A549 (cell line): Measurements from ENCODE around the gene NCAPD2. TPM values are rescaled to one million over a fixed set of nuclear protein-coding genes. Genes with fewer than 3 reads are reported as not detected.

ENCODE experiments used
- ATAC-seq, 2 experiments: fragments of 200-7000 bp in 1 of 2; fragments of >200 bp in 1 of 2; cut with Nextera tagmentation in 1 of 2; cut with Tn5 transposase in 1 of 2; 3 replicates each; pipeline versions ENCODE4 v1.8.0 to v1.9.1; 2018 to 2020; ENCODE audit warnings: mild to moderate bottlenecking in 1 of 2, moderate library complexity in 1 of 2
- CTCF ChIA-PET: fragments of 300-600 bp; sonication (Branson Sonifier 250); formaldehyde crosslinking; extraction: SDS; loops from one replicate; lab custom pipeline; 2021; ENCODE audit warnings: antibody characterized with exemption, inconsistent platforms; lab: Yijun Ruan, JAX
- POLR2A ChIA-PET: fragments of 350-600 bp; formaldehyde crosslinking; extraction: SDS; loops from one replicate; lab custom pipeline; 2021; ENCODE audit warnings: antibody characterized with exemption, inconsistent platforms; lab: Yijun Ruan, JAX
- DNase-seq, 2 experiments: peaks; one replicate each; pipeline versions ENCODE4 v3.0.0 to v3.0.0-alpha.2; 2011 to 2016; ENCODE audit warnings: low read depth in 1 of 2, low spot score in 1 of 2
- FAIRE-seq: peaks from 2 replicates; lab custom pipeline; 2011; peaks lifted over from hg19 to GRCh38; lab: Jason Lieb, UNC
- H3K27ac ChIP-seq, 2 experiments: fragments of >200 bp; sonication (Bioruptor Twin); formaldehyde crosslinking; 3 replicates each; pipeline ENCODE4 v1.5.1; 2016 to 2017
- H3K4me1 ChIP-seq: fragments of >200 bp; sonication (Bioruptor Twin); formaldehyde crosslinking; 3 replicates; pipeline ENCODE4 v1.6.1; 2016
- H3K4me2 ChIP-seq: fragments of >200 bp; sonication (Bioruptor Twin); formaldehyde crosslinking; 3 replicates; pipeline ENCODE4 v1.6.1; 2016
- H3K4me3 ChIP-seq: fragments of >200 bp; sonication (Bioruptor Twin); formaldehyde crosslinking; 3 replicates; pipeline ENCODE4 v1.5.1; 2016
- H3K9me3 ChIP-seq: fragments of >200 bp; sonication (Bioruptor Twin); formaldehyde crosslinking; 3 replicates; pipeline ENCODE4 v1.6.1; 2016
- BHLHE40 ChIP-seq: IDR thresholded peaks from 2 replicates; pipeline ENCODE4 v1.6.1; 2012; ENCODE audit warnings: low read depth, low read length, inconsistent platforms
- CBX2 ChIP-seq: fragments of 200-600 bp; sonication (generic); IDR thresholded peaks from 2 replicates; pipeline ENCODE4 v1.6.1; 2016; ENCODE audit warnings: low read depth, mild to moderate bottlenecking, borderline replicate concordance
- CBX8 ChIP-seq: fragments of 200-600 bp; sonication (generic); IDR thresholded peaks from 2 replicates; pipeline ENCODE4 v1.6.1; 2016
- CHD2 ChIP-seq: fragments of 150-350 bp; IDR thresholded peaks from 2 replicates; pipeline ENCODE4 v1.6.1; 2014; ENCODE audit warnings: low read length; ENCODE audit not compliant: partially characterized antibody
- CHD4 ChIP-seq: fragments of 200-600 bp; sonication (generic); IDR thresholded peaks from 2 replicates; pipeline ENCODE4 v1.6.1; 2016; ENCODE audit warnings: antibody characterized with exemption, mild to moderate bottlenecking, borderline replicate concordance
- CTCF ChIP-seq: fragments of >200 bp; sonication (Bioruptor Twin); formaldehyde crosslinking; IDR thresholded peaks from 3 replicates; pipeline ENCODE4 v1.5.1; 2016
- FOSB ChIP-seq: fragments of 250-450 bp; sonication (Bioruptor Pico); IDR thresholded peaks from 2 replicates; pipeline ENCODE4 v1.5.0; 2020; ENCODE audit warnings: mild to moderate bottlenecking, moderate library complexity
- FOSL2 ChIP-seq, 2 experiments: fragments of 450-650 bp in 1 of 2; fragments of >200 bp in 1 of 2; sonication (Bioruptor Twin) in 1 of 2; formaldehyde crosslinking; IDR thresholded peaks; 2 replicates each; pipeline versions ENCODE4 v1.5.0 to v1.6.1; 2016 to 2020; ENCODE audit warnings: mild to moderate bottlenecking in 1 of 2, moderate library complexity in 1 of 2
- FOXS1 ChIP-seq: fragments of 250-450 bp; sonication (Bioruptor Pico); IDR thresholded peaks from 2 replicates; pipeline ENCODE4 v1.5.0; 2020; ENCODE audit warnings: mild to moderate bottlenecking, moderate library complexity
- HEYL ChIP-seq: fragments of 250-450 bp; sonication (Bioruptor Pico); IDR thresholded peaks from 2 replicates; pipeline ENCODE4 v1.8.0; 2021; ENCODE audit warnings: mild to moderate bottlenecking, moderate library complexity
- HOXB5 ChIP-seq: fragments of 250-450 bp; sonication (Bioruptor Pico); IDR thresholded peaks from 2 replicates; pipeline ENCODE4 v1.5.0; 2020; ENCODE audit warnings: mild to moderate bottlenecking, moderate library complexity
- KDM1A ChIP-seq: fragments of 200-600 bp; sonication (generic); IDR thresholded peaks from 2 replicates; pipeline ENCODE4 v1.6.1; 2016; ENCODE audit warnings: low read depth, mild to moderate bottlenecking
- MYC ChIP-seq: IDR thresholded peaks from 2 replicates; pipeline ENCODE4 v1.6.1; 2012; ENCODE audit warnings: mild to moderate bottlenecking, inconsistent platforms, low read length, improper control_type of control experiment, borderline replicate concordance
- POLR2AphosphoS2 ChIP-seq: conservative IDR thresholded peaks from 2 replicates; pipeline ENCODE4 v1.6.1; 2012; ENCODE audit warnings: low read length, improper control_type of control experiment, inconsistent platforms
- SMC3 ChIP-seq: fragments of >200 bp; sonication (Bioruptor Twin); formaldehyde crosslinking; IDR thresholded peaks from 3 replicates; pipeline ENCODE4 v1.6.1; 2018; ENCODE audit warnings: inconsistent platforms
- SREBF2 ChIP-seq: fragments of 450-650 bp; IDR thresholded peaks from 2 replicates; pipeline ENCODE4 v1.6.1; 2014; ENCODE audit warnings: mild to moderate bottlenecking, moderate library complexity
- TFCP2L1 ChIP-seq: fragments of 250-450 bp; sonication (Bioruptor Pico); IDR thresholded peaks from 2 replicates; pipeline ENCODE4 v1.5.0; 2021; ENCODE audit warnings: mild to moderate bottlenecking
- TP53 ChIP-seq: fragments of 250-450 bp; sonication (Bioruptor Pico); IDR thresholded peaks from 2 replicates; pipeline ENCODE4 v1.5.0; 2021; ENCODE audit warnings: mild to moderate bottlenecking, moderate library complexity
- WGBS: methylation state at CpG from one replicate; pipeline ENCODE4 v1.1.6; 2017; ENCODE audit errors: missing lambda C conversion rate; 5-methylcytosine and 5-hydroxymethylcytosine counted together
- polyA plus RNA-seq, 4 experiments: library from polyadenylated mRNA; depleted of rRNA in 3 of 4; stranded (reverse); fragments of >200 nt; fragmentation: RNase III in 1 of 4; extraction: RNeasy Plus Mini Kit Qiagen cat#74134 plus additional on column Dnase treatment in 1 of 4; gene quantifications; 2 replicates in 3 of 4; 3 replicates in 1 of 4; pipeline ENCODE4 v1.2.3, GENCODE V29; 2011 to 2017
- TF ChIP-seq, protein P1 (sequence below): IDR thresholded peaks from 2 replicates; pipeline ENCODE4 v1.6.1; 2012; ENCODE audit warnings: low read depth, borderline replicate concordance
- TF ChIP-seq, protein P2 (sequence below): fragments of >200 bp; sonication (Bioruptor Twin); formaldehyde crosslinking; IDR thresholded peaks from 3 replicates; pipeline ENCODE4 v1.6.1; 2016
- TF ChIP-seq, protein P3 (sequence below): fragments of >200 bp; sonication (Bioruptor Twin); formaldehyde crosslinking; IDR thresholded peaks from 2 replicates; pipeline ENCODE4 v1.6.1; 2016

Gene NCAPD2
- polyA plus RNA-seq, 2 of the 4 experiments (the other 2 are of a cell fraction), result 82.0 to 130 TPM

GRCh38 chr12:6542209-6543009, 48.5 kb downstream of the NCAPD2 start:
- H3K4me2 ChIP-seq, result no peak overlapping the region; the same call in 2 of the 3 replicates
- TF ChIP-seq CHD2, result no peak
- no peak for TF ChIP-seq KDM1A
- no peak for TF ChIP-seq BHLHE40
- TF ChIP-seq TP53, result no peak
- TF ChIP-seq HOXB5 (CRISPR knock-in tag), result no peak
- no peak for TF ChIP-seq CBX8
- TF ChIP-seq POLR2AphosphoS2, result no peak
- TF ChIP-seq, protein P1, sequence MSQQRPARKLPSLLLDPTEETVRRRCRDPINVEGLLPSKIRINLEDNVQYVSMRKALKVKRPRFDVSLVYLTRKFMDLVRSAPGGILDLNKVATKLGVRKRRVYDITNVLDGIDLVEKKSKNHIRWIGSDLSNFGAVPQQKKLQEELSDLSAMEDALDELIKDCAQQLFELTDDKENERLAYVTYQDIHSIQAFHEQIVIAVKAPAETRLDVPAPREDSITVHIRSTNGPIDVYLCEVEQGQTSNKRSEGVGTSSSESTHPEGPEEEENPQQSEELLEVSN, result no peak
- TF ChIP-seq SMC3, result no peak
- H3K4me3 ChIP-seq, result no peak overlapping the region
- H3K4me1 ChIP-seq, result peaks cover 46% of the 10 kb centered on the region
- H3K27ac ChIP-seq, result peak overlapping the region in 1 of 2 experiments; percentile 81; a peak in 4 of 6 replicates
- WGBS, result 70% methylated on average over 13 of the region's 13 CpGs
- FAIRE-seq (no peak), DNase-seq (peak in 1 of 2 experiments; percentile 60), ATAC-seq (no peak)
- H3K9me3 ChIP-seq, result no peaks in the 10 kb centered on the region
- ChIA-PET POLR2A (no interaction called here), CTCF (interaction anchor here (0.6 to 25.9 kb wide), 3 partner anchors 15 to 119 kb away, joined by 3 to 491 read pairs (median 4); partner anchors contain the start of genes IFFO1 and NOP2)

DNA sequence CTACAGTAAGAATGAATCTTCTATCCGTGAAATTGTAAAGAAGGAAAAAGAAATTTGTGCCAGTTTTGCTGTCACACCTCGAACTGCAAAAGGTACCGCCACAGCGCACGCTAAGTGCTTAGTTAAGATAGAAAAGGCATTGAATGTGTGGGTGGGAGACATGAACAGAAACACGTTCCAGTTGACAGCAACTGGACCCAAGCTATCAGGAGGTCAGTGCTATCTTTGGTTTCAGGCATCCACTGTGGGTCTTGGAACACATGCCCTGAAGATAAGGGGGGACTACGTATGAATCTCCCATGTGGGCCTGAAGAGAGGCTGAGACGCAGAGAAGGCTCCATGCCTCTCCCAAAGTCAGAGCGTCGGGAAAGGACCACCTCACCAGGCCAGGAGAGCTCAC, 52.1 kb downstream of the NCAPD2 start:
- H3K4me1 ChIP-seq, result peaks cover 40% of the 10 kb centered on the region
- no peak overlapping the region for H3K4me2 ChIP-seq
- ATAC-seq (no peak), FAIRE-seq (no peak)
- H3K4me3 ChIP-seq, result no peak overlapping the region
- TF ChIP-seq MYC, result no peak
- TF ChIP-seq CBX2, result no peak
- no peak for TF ChIP-seq CTCF
- TF ChIP-seq FOSB (CRISPR knock-in tag), result no peak
- TF ChIP-seq TFCP2L1 (CRISPR knock-in tag), result no peak
- TF ChIP-seq SREBF2, result no peak
- no peak for TF ChIP-seq FOSL2 (IDR thresholded peaks at IDR 0.05)
- no peak for TF ChIP-seq FOSL2 (CRISPR knock-in tag; IDR thresholded peaks at IDR 0.05)
- TF ChIP-seq, protein P2, sequence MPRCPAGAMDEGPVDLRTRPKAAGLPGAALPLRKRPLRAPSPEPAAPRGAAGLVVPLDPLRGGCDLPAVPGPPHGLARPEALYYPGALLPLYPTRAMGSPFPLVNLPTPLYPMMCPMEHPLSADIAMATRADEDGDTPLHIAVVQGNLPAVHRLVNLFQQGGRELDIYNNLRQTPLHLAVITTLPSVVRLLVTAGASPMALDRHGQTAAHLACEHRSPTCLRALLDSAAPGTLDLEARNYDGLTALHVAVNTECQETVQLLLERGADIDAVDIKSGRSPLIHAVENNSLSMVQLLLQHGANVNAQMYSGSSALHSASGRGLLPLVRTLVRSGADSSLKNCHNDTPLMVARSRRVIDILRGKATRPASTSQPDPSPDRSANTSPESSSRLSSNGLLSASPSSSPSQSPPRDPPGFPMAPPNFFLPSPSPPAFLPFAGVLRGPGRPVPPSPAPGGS, result no peak
- TF ChIP-seq, protein P3, sequence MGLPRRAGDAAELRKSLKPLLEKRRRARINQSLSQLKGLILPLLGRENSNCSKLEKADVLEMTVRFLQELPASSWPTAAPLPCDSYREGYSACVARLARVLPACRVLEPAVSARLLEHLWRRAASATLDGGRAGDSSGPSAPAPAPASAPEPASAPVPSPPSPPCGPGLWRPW, result no peak
- TF ChIP-seq CHD4, result no peak
- no peak for TF ChIP-seq SMC3
- no peak for TF ChIP-seq FOXS1
- TF ChIP-seq HEYL (CRISPR knock-in tag), result no peak
- TF ChIP-seq, all 56 proteins: peak for 0
- POLR2A ChIA-PET, result interaction anchor here (1.0 to 1.2 kb wide), 2 partner anchors 10 to 12 kb away, joined by 3 to 4 read pairs; partner anchors contain the start of gene GAPDH
- no peaks in the 10 kb centered on the region for H3K9me3 ChIP-seq
- 95% methylated on average over 10 of the region's 10 CpGs for WGBS
- DNase-seq, result no peak
- no peak overlapping the region for H3K27ac ChIP-seq
- CTCF ChIA-PET, result interaction anchor here (0.7 to 25.9 kb wide), 7 partner anchors 1 to 217 kb away, joined by 3 to 491 read pairs (median 4); partner anchors contain the start of genes GAPDH, IFFO1 and NOP2
